Esophagus muscularis mucosa (tissue), 4 donors: ENCODE data around the gene RET. TPM values are rescaled to one million over a fixed set of nuclear protein-coding genes. Genes with fewer than 3 reads are reported as not detected.

Experiments used
- DNase-seq: peaks from one replicate; pipeline ENCODE4 v3.0.0-alpha.2; 2017; ENCODE audit errors: extremely low spot score
- H3K27ac ChIP-seq, 4 donors: fragments of 200-600 bp; sonication (generic); replicated peaks in 1 of 4; 1 replicate in 3 of 4; 2 replicates in 1 of 4; pipeline ENCODE4 v1.5.1; 2016 to 2019; ENCODE audit warnings: mild to moderate bottlenecking in 1 of 4
- H3K27me3 ChIP-seq, 4 donors: fragments of 200-600 bp; sonication (generic); one replicate each; pipeline versions ENCODE4 v1.5.1 to v1.6.0; 2016 to 2019
- H3K36me3 ChIP-seq, 4 donors: fragments of 200-600 bp; sonication (generic); one replicate each; pipeline ENCODE4 v1.5.1; 2016 to 2019
- H3K4me1 ChIP-seq, 4 donors: fragments of 200-600 bp; sonication (generic); one replicate each; pipeline ENCODE4 v1.5.1; 2016 to 2019
- H3K4me3 ChIP-seq, 4 donors: fragments of 200-600 bp; sonication (generic); 1 replicate in 2 of 4; 2 replicates in 2 of 4; pipeline ENCODE4 v1.5.1; 2016 to 2019; ENCODE audit warnings: mild to moderate bottlenecking in 4 of 4, moderate library complexity in 1 of 4
- H3K9me3 ChIP-seq, 4 donors: fragments of 200-600 bp; sonication (generic); 1 replicate in 3 of 4; 2 replicates in 1 of 4; pipeline ENCODE4 v1.5.1; 2016 to 2019
- CTCF ChIP-seq, 3 experiments: fragments of 200-600 bp in 2 of 3; fragments of 450-650 bp in 1 of 3; sonication (generic) in 2 of 3; IDR thresholded peaks; one replicate each; pipeline ENCODE4 v1.5.1; 2017 to 2019; ENCODE audit warnings: antibody characterized with exemption in 3 of 3, mild to moderate bottlenecking in 2 of 3, moderate library complexity in 1 of 3
- EP300 ChIP-seq: sonication (generic); formaldehyde crosslinking; IDR thresholded peaks from one replicate; pipeline ENCODE4 v1.6.1; 2017; ENCODE audit warnings: antibody characterized with exemption
- POLR2A ChIP-seq: fragments of 450-650 bp; IDR thresholded peaks from one replicate; pipeline ENCODE4 v1.6.1; 2017; ENCODE audit warnings: antibody characterized with exemption, moderate library complexity, mild to moderate bottlenecking, low read depth
- POLR2AphosphoS5 ChIP-seq, 2 donors: sonication (generic); formaldehyde crosslinking; IDR thresholded peaks; one replicate each; pipeline ENCODE4 v1.6.1; 2017; ENCODE audit warnings: antibody characterized with exemption in 2 of 2
- WGBS: methylation state at CpG from one replicate; pipeline ENCODE4 v1.1.5; 2018; 5-methylcytosine and 5-hydroxymethylcytosine counted together
- intact Hi-C: fragments of 100-400 bp; cut with DNase I; formaldehyde crosslinking; loops from one replicate; pipeline ENCODE4 v1.15.1; 2023
- total RNA-seq, 4 donors: library from RNA; depleted of rRNA; stranded (reverse); fragments of >200 nt; gene quantifications; one replicate each; pipeline versions ENCODE4 v1.1.0 to v1.2.1, GENCODE V29; 2016

Gene RET
- total RNA-seq, 4 donors from 2014 or later: 1.7 to 4.0 (median 3.0) TPM

- intact Hi-C loops: no loop called here
- H3K4me1 ChIP-seq: peaks cover 0 to 27% (median 20%) of the 10 kb centered on the region in 4 donors
- no peak overlapping the region for H3K27ac ChIP-seq
- peak overlapping the region; percentile 47 to 55 (median 52) for H3K4me3 ChIP-seq
- H3K27me3 ChIP-seq: peaks cover 0 to 99% (median 9%) of the 10 kb centered on the region in 4 donors
- DNase-seq: no peak
- TF ChIP-seq POLR2A (no peak), POLR2AphosphoS5 (IDR thresholded peaks at IDR 0.05) (no peak), EP300 (no peak), CTCF (IDR thresholded peaks at IDR 0.05) (no peak)
- WGBS: 10% methylated on average over 26 of the region's 72 CpGs
- no peaks in the 10 kb centered on the region for H3K9me3 ChIP-seq
- H3K36me3 ChIP-seq: no peaks in the 10 kb centered on the region
Observed at GRCh38 chr10:43077421-43078171, 727 bp downstream of the RET start.

DNA sequence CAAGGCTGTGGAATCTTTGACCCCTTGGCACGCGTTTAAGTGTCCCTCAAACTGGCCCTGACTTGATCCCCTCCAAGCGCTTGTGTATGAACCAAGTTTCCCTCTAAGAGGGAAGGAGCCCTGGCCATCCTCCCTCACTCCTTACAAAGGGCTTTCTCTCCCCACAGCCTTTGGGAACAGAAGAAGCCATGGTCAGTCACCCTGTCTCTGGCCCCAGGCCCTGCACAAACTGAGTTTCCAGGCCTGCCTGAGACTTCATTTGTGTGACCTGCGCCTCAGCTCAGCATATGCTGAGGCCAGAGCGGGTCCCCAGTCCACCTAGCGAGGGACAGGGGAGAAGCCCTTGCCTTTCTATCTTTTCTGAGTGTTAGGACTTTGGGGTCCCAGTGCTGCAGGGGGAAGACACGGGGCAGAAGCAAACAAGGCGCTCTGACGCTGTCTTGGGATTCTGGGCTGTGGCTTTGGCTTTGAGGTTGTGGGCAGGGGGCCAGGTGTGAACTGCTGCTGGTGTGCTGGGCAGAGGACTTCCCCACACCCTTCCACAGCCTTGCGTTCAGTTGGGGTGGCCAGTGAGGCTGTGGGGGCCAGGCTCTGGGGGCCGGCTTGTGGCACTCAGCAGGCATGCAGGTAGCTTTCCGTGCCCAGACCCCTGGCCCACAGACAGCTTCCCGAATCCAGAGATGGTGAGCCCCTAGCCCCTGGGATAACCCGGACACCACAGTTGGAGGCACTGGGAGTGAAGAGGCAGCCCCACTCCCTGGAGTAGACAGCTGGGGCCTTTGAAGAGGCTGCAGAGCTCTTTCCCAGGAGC is 1.5 kb downstream of the RET start:
- peaks cover 0 to 98% (median 9%) of the 10 kb centered on the region in 4 donors for H3K27me3 ChIP-seq
- intact Hi-C loops: no loop called here
- no peak for TF ChIP-seq CTCF (IDR thresholded peaks at IDR 0.05)
- TF ChIP-seq POLR2AphosphoS5 (IDR thresholded peaks at IDR 0.05): no peak
- TF ChIP-seq EP300: no peak
- TF ChIP-seq POLR2A: no peak

GRCh38 chr10:43078986-43079273 is 2.1 kb downstream of the RET start:
- Histone ChIP-seq H3K27me3 (peaks cover 0 to 93% (median 9%) of the 10 kb centered on the region in 4 donors), H3K4me1 (peaks cover 0 to 27% (median 20%) of the 10 kb centered on the region in 4 donors), H3K9me3 (no peaks in the 10 kb centered on the region), H3K27ac (no peak overlapping the region), H3K36me3 (no peaks in the 10 kb centered on the region), H3K4me3 (no peak overlapping the region)
- intact Hi-C loops: no loop called here
- TF ChIP-seq EP300 (no peak), POLR2AphosphoS5 (IDR thresholded peaks at IDR 0.05) (no peak), CTCF (IDR thresholded peaks at IDR 0.05) (peak; percentile 9 to 26 (median 12)), POLR2A (no peak)
- no peak for DNase-seq
- 30% methylated on average over 4 of the region's 10 CpGs for WGBS

More for the DNA sequence above, 1.5 kb downstream of the RET start:
- Histone ChIP-seq H3K36me3 (no peaks in the 10 kb centered on the region), H3K4me3 (peak overlapping the region in 1 of 4 donors; percentile 55), H3K27ac (no peak overlapping the region), H3K4me1 (peaks cover 0 to 27% (median 20%) of the 10 kb centered on the region in 4 donors), H3K9me3 (no peaks in the 10 kb centered on the region)
- no peak for DNase-seq
- 65% methylated on average over 9 of the region's 14 CpGs for WGBS

DNA sequence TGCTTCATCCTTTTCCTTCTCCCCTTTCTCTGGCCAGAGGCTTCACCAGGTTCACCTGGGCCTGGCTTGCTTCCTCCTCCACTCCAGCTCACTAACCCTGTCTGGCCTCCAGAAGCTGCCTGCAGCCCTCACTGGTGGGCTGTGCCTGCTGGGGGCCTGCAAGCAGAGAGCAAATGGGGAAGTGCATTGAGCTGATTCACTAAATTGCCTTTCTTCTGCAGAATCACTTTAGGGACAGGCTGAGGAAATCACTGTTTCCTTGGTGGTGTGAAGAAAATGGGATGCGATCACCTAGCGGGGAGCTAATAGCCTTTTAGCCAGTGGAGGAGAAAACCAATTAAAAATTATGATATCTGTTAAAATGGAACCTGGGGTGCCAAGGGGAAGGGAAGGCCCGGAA is 3.0 kb downstream of the RET start:
- 91% methylated on average over 3 of the region's 3 CpGs for WGBS
- DNase-seq: no peak

More for the DNA sequence above, 3.0 kb downstream of the RET start:
- Histone ChIP-seq H3K9me3 (no peaks in the 10 kb centered on the region), H3K4me3 (no peak overlapping the region), H3K27me3 (peaks cover 0 to 84% (median 9%) of the 10 kb centered on the region in 4 donors), H3K4me1 (peaks cover 0 to 27% (median 20%) of the 10 kb centered on the region in 4 donors), H3K27ac (no peak overlapping the region), H3K36me3 (no peaks in the 10 kb centered on the region)
- intact Hi-C loops: no loop called here
- TF ChIP-seq CTCF (IDR thresholded peaks at IDR 0.05) (no peak), EP300 (no peak), POLR2AphosphoS5 (IDR thresholded peaks at IDR 0.05) (no peak), POLR2A (no peak)
